ENCODE results near the gene SP2. TPM values are rescaled to one million over a fixed set of nuclear protein-coding genes. Genes with fewer than 3 reads are reported as not detected.

The SP2 gene
- total and polyA plus RNA-seq, 2 of the 8 experiments (the other 6 are each of a cell fraction or from before 2014, with no cell fraction given) = 5.6 to 13.8 TPM

GRCh38 chr17:47917581-47917980, 21.5 kb downstream of the SP2 start:
- Histone ChIP-seq H2BK15ac (ENCODE audit: low read length) (no peak overlapping the region), H3K9ac (replicated peaks in 1 of 4; ENCODE audit: extremely low read depth in 1 of 4, low read depth in 3 of 4, low read length in 3 of 4) (no peak overlapping the region), H4K8ac (ENCODE audit: extremely low read depth, insufficient read depth, low read length) (no peak overlapping the region), H4K5ac (ENCODE audit: insufficient read length, low read depth, low read length) (no peak overlapping the region), H2BK5ac (ENCODE audit: low read depth, low read length) (no peak overlapping the region), H3K4me1 (replicated peaks in 1 of 4; ENCODE audit: control insufficient read depth in 3 of 4, insufficient read depth in 4 of 4, low read length in 3 of 4) (no peaks in the 10 kb centered on the region), H3K27me3 (replicated peaks in 1 of 4; ENCODE audit: control insufficient read depth in 3 of 4, extremely low read depth in 1 of 4, insufficient read depth in 3 of 4, low read length in 3 of 4) (no peaks in the 10 kb centered on the region), H2AFZ (ENCODE audit: low read length) (no peak overlapping the region), H3K4ac (replicated peaks; ENCODE audit: insufficient read length, low read depth, low read length) (no peak overlapping the region), H3K23ac (ENCODE audit: insufficient read length) (no peak overlapping the region), H2AK5ac (ENCODE audit: low read depth, low read length) (no peak overlapping the region), H3K79me1 (ENCODE audit: low read depth, low read length) (no peaks in the 10 kb centered on the region), H4K91ac (replicated peaks; ENCODE audit: insufficient read length, low read length) (no peak overlapping the region), H2BK120ac (replicated peaks; ENCODE audit: low read depth, low read length) (no peak overlapping the region), H3K18ac (ENCODE audit: extremely low read depth, low read length) (no peak overlapping the region), H3K9me3 (ENCODE audit: insufficient read depth in 2 of 2, low read depth in 1 of 2, low read length in 1 of 2) (no peaks in the 10 kb centered on the region), H3K36me3 (ENCODE audit: control insufficient read depth in 2 of 4, insufficient read depth in 4 of 4, low read length in 3 of 4) (no peaks in the 10 kb centered on the region; a peak in 2 of 8 replicates), H3K14ac (ENCODE audit: insufficient read length) (no peak overlapping the region), H4K20me1 (replicated peaks in 1 of 2; ENCODE audit: control insufficient read depth in 1 of 2, insufficient read depth in 2 of 2, low read length in 2 of 2) (no peaks in the 10 kb centered on the region), H3K56ac (replicated peaks; ENCODE audit: insufficient read length, low read depth, low read length) (no peak overlapping the region), H3K23me2 (ENCODE audit: low read depth, low read length) (no peaks in the 10 kb centered on the region), H3K4me2 (ENCODE audit: insufficient read depth in 1 of 2, low read depth in 2 of 2, low read length in 2 of 2) (no peak overlapping the region), H3K4me3 (ENCODE audit: extremely low read depth in 1 of 4, insufficient read depth in 2 of 4, low read depth in 3 of 4, low read length in 4 of 4) (no peak overlapping the region), H2BK20ac (ENCODE audit: low read length) (no peak overlapping the region), H3K27ac (ENCODE audit: low read depth, low read length) (no peak overlapping the region), H2BK12ac (ENCODE audit: low read depth, low read length) (no peak overlapping the region), H3K79me2 (ENCODE audit: control insufficient read depth in 1 of 2, insufficient read depth in 2 of 2, low read length in 2 of 2) (no peaks in the 10 kb centered on the region)
- ChIA-PET CTCF (ENCODE audit: partially characterized antibody) (no interaction called here), POLR2A (ENCODE audit: partially characterized antibody) (interaction anchor here (1.2 kb wide), 1 partner anchor 72 kb away, joined by 3 read pairs; no protein-coding TSS in a partner anchor)
- no peak for DNase-seq (ENCODE audit: low read depth in 1 of 2, low spot score in 2 of 2)
- FAIRE-seq = no peak
- WGBS, 2 experiments (ENCODE audit: extremely low coverage in 1 of 2, insufficient coverage in 1 of 2, insufficient read length in 1 of 2, insufficient replicate concordance in 2 of 2, low coverage in 1 of 2, low lambda C conversion rate in 2 of 2, missing lambda C conversion rate in 1 of 2) = 96% methylated on average over 2 of the region's 2 CpGs; no CpG with 5 or more reads in 1 of the 2 experiments
- TF ChIP-seq BCL11A (IDR thresholded peaks at IDR 0.05; ENCODE audit: low read depth in 2 of 2, low read length in 2 of 2) (no peak), MAX (IDR thresholded peaks at IDR 0.05) (no peak), EZH2 (IDR thresholded peaks at IDR 0.05; ENCODE audit: low read depth, low read length, severe bottlenecking) (no peak), FOSL1 (IDR thresholded peaks at IDR 0.05; ENCODE audit: insufficient read depth, low read depth, low read length) (no peak), NANOG (IDR thresholded peaks at IDR 0.05; ENCODE audit: insufficient read depth, low read depth, low read length, poor library complexity, severe bottlenecking) (no peak), HDAC2 (IDR thresholded peaks at IDR 0.05; ENCODE audit: borderline replicate concordance in 1 of 2, low read depth in 2 of 2, low read length in 2 of 2) (no peak), KDM1A (IDR thresholded peaks at IDR 0.05; ENCODE audit: borderline replicate concordance, low read length) (no peak), HDAC6 (IDR thresholded peaks at IDR 0.05; ENCODE audit: low read depth, low read length) (no peak), YY1 (IDR thresholded peaks at IDR 0.05; ENCODE audit: low read depth, low read length) (no peak), SP2 (IDR thresholded peaks at IDR 0.05; ENCODE audit: low read length) (no peak), TAF7 (optimal IDR thresholded peaks at IDR 0.05; ENCODE audit: borderline replicate concordance, low read depth, low read length) (no peak), SRF (IDR thresholded peaks at IDR 0.05; ENCODE audit: low read depth, low read length) (no peak), CHD1 (IDR thresholded peaks at IDR 0.05; ENCODE audit: low read depth, low read length) (no peak)
- TF ChIP-seq, protein P1, sequence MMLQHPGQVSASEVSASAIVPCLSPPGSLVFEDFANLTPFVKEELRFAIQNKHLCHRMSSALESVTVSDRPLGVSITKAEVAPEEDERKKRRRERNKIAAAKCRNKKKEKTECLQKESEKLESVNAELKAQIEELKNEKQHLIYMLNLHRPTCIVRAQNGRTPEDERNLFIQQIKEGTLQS (IDR thresholded peaks at IDR 0.05; ENCODE audit: insufficient read depth, low read depth, low read length) = no peak
